Subcutaneous adipose tissue (tissue), 4 donors: Measurements from ENCODE around the gene REEP3. TPM values are rescaled to one million over a fixed set of nuclear protein-coding genes. Genes with fewer than 3 reads are reported as not detected.

Source experiments
- CTCF ChIP-seq: fragments of 450-650 bp; IDR thresholded peaks from one replicate; pipeline ENCODE4 v1.5.1; 2016; ENCODE audit warnings: low read depth, mild to moderate bottlenecking, control low read depth, antibody characterized with exemption, moderate library complexity
- total RNA-seq, 4 donors: library from RNA; depleted of rRNA; stranded (reverse); fragments of >200 nt; gene quantifications; one replicate each; pipeline ENCODE4 v1.1.0, GENCODE V29; 2016

REEP3 gene
- total RNA-seq, 4 donors from 2014 or later = 55.9 to 116 (median 61.4) TPM

- TF ChIP-seq CTCF = no peak
These were observed 103.5 kb downstream of the REEP3 start for GRCh38 chr10:63624701-63625100.

GRCh38 chr10:63627396-63627795 is 106.2 kb downstream of the REEP3 start:
- no peak for TF ChIP-seq CTCF

GRCh38 chr10:63627881-63628296 is 106.7 kb downstream of the REEP3 start:
- TF ChIP-seq CTCF = no peak

GRCh38 chr10:63628526-63629362 is 107.5 kb downstream of the REEP3 start:
- no peak for TF ChIP-seq CTCF

GRCh38 chr10:63629363-63630084 is 108.3 kb downstream of the REEP3 start:
- TF ChIP-seq CTCF = no peak

GRCh38 chr10:63630085-63630930 is 109.1 kb downstream of the REEP3 start:
- no peak for TF ChIP-seq CTCF
